Measurements from ENCODE around the gene DENND1A. TPM values are rescaled to one million over a fixed set of nuclear protein-coding genes. Genes with fewer than 3 reads are reported as not detected.

The DENND1A gene
- total RNA-seq, 1 experiment from 2014 or later, result 23.5 TPM

- TF ChIP-seq AFF4 (CRISPR knock-in tag; IDR thresholded peaks at IDR 0.05; ENCODE audit: borderline replicate concordance) (no peak), NFE2L1 (CRISPR knock-in tag; IDR thresholded peaks at IDR 0.05) (no peak), FOXP1 (CRISPR knock-in tag; IDR thresholded peaks at IDR 0.05; ENCODE audit: borderline replicate concordance) (no peak), ZNF423 (CRISPR knock-in tag; IDR thresholded peaks at IDR 0.05) (no peak)
These were observed 242.6 kb downstream of the DENND1A start (continued) for GRCh38 chr9:123687246-123687751.

- ChIA-PET POLR2A (no interaction called here), CTCF (no interaction called here)
- H3K4me1 Mint-ChIP-seq, result peaks cover 21% of the 10 kb centered on the region
- ATAC-seq (no peak), DNase-seq (ENCODE audit: low spot score) (no peak)
- H3K9me3 Mint-ChIP-seq, result peaks cover 6% of the 10 kb centered on the region
- peaks cover 10% of the 10 kb centered on the region for H3K36me3 Mint-ChIP-seq
- TF ChIP-seq ARID4B (CRISPR knock-in tag; IDR thresholded peaks at IDR 0.05; ENCODE audit: borderline replicate concordance) (no peak), MXD4 (CRISPR knock-in tag; IDR thresholded peaks at IDR 0.05; ENCODE audit: borderline replicate concordance) (no peak), TEAD4 (CRISPR knock-in tag; IDR thresholded peaks at IDR 0.05) (no peak), ZBTB21 (CRISPR knock-in tag; IDR thresholded peaks at IDR 0.05; ENCODE audit: borderline replicate concordance) (no peak), EMX1 (CRISPR knock-in tag; IDR thresholded peaks at IDR 0.05) (no peak), ZNF671 (CRISPR knock-in tag; IDR thresholded peaks at IDR 0.05) (no peak), ERG (CRISPR knock-in tag; IDR thresholded peaks at IDR 0.05) (no peak), SMAD4 (CRISPR knock-in tag; IDR thresholded peaks at IDR 0.05) (no peak)
- no peaks in the 10 kb centered on the region for H3K27me3 Mint-ChIP-seq (ENCODE audit: low read depth)
- no peak overlapping the region for H3K4me3 Mint-ChIP-seq
- peak overlapping the region; percentile 66 for H3K27ac Mint-ChIP-seq
These were observed 243.1 kb downstream of the DENND1A start for GRCh38 chr9:123686829-123687192.

GRCh38 chr9:123686131-123686828 is 243.6 kb downstream of the DENND1A start:
- CTCF ChIA-PET, result no interaction called here
- Mint-ChIP-seq H3K27me3 (ENCODE audit: low read depth) (no peaks in the 10 kb centered on the region), H3K9me3 (peaks cover 11% of the 10 kb centered on the region), H3K27ac (no peak overlapping the region), H3K36me3 (peaks cover 15% of the 10 kb centered on the region), H3K4me3 (no peak overlapping the region), H3K4me1 (peaks cover 20% of the 10 kb centered on the region)
- POLR2A ChIA-PET, result no interaction called here
- ATAC-seq, result no peak
- DNase-seq (ENCODE audit: low spot score), result no peak
- TF ChIP-seq CTCF (IDR thresholded peaks at IDR 0.05) (no peak), PREB (CRISPR knock-in tag; IDR thresholded peaks at IDR 0.05; ENCODE audit: borderline replicate concordance) (no peak), E2F1 (CRISPR knock-in tag; IDR thresholded peaks at IDR 0.05) (no peak), TCF7 (CRISPR knock-in tag; IDR thresholded peaks at IDR 0.05; ENCODE audit: low read depth) (no peak), ETV6 (CRISPR knock-in tag; IDR thresholded peaks at IDR 0.05) (no peak), ERG (CRISPR knock-in tag; IDR thresholded peaks at IDR 0.05) (no peak)
